HG03064 (cell line): ENCODE data around the gene GRK5.

Source experiments
- ATAC-seq: cut with Tn5 transposase; IDR thresholded peaks from one replicate; pipeline ENCODE4 v1.9.1; 2021; ENCODE audit warnings: low read depth; ENCODE audit not compliant: unreplicated experiment

The GRK5 gene

DNA sequence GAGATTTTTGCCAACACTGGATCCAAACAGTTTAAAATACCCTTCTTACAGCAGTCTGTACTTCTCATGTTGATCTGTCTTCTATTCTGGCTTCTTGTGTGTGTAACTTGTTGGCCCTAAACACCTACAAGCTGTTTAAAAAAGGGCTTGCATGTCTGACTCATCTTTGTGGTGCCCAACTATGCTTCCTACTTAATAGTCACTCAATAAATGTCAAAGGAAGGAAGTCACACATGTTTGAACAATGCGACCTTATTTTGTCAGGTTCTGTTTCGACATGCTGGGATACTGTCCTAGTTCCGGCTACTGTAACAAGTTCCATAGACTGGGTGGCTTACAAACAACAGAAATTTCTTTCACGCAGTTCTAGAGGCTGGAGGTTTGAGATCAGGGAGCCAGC, 9.4 kb upstream of the GRK5 start:
- ATAC-seq: no peak

DNA sequence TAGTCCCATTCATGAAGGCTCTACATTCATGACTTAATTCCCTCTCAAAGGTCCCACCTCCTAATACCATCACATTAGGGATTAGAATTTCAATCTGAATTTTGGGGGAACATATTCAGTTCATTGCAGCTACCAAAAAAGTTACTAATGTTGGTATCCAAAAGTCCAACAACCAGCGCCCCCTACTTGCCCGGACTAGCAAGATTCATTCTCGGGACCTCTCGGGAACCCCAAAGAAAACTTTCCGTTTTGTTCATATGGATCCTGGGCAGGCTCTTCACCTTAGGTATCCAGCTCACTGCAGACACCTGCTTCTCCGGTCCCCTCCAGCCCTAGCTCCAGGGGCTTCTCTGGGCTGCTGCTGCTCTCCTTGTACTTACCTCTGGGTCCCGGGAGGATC, 8.9 kb upstream of the GRK5 start:
- no peak for ATAC-seq

DNA sequence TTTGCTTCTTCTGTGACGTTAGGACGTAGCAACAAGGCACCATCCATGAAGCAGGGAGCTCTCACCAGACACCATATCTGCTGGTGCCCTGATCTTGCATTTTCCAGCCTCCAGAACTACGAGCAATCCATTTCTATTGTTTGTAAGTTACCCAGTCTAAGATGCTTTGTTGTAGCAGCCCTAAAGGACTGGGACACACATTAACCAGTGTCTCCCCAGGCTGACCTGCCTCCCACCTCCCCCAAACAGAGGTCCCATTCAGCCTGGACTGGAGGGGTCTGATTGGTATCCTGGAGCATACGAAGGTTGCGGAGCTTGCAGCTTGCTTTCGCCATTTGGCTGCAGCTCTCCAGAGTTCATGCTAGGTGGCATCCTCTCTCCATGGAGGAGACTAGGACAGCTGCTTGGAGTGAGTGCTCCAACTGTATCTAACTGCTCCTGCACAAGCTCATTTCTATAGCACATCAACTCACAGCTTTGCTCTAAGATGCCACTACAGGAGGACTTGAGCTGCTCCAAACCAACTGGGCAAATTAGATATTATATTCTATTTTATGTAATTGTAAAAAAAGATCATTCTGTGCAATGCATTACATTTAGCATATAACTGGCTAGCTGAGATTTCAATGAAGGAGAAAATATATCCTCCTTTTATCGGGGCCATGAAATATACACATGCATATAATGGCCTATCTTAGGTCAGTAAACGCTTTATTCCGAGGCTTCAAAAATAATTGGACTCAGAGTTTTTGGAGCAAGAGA, 8.0 kb upstream of the GRK5 start:
- no peak for ATAC-seq

DNA sequence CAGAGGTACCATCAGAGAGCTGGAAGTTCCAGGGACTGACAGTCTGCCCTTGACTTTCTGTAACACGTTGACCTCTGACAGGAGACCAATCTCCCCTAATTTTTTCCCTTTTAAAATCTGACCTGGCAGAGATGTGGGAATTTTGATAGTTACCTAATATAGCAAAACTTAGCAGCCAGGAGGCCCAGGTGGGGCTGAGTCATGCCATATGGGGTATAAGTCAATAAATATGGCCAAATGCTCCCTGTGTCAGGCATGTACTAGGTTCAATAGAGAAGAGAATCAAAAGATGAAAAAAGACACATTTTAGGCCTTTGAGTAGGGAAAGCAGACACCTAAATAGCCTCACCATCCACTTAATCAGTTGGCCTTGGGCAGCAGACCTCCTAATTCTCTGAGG, 6.1 kb upstream of the GRK5 start:
- ATAC-seq: no peak

DNA sequence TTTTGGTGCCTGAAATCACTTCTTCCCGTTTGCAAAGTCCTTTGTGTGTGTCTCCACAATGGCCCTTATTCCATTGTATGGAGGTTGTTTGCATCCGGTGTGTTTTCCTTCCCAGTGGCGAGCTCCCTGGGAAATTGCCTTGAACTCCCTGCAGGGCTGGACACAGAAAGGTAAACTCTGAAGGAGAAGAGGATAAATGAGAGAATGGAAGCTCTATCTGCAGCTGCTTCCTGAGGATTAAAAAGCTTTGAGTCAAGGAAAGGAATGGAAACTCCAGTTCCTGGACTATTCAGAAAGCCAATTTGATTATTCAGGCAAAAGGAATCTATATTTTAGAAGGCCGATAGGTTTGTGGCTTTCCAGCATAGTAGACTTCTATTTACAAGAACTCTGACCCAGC, 4.4 kb upstream of the GRK5 start:
- ATAC-seq: no peak

DNA sequence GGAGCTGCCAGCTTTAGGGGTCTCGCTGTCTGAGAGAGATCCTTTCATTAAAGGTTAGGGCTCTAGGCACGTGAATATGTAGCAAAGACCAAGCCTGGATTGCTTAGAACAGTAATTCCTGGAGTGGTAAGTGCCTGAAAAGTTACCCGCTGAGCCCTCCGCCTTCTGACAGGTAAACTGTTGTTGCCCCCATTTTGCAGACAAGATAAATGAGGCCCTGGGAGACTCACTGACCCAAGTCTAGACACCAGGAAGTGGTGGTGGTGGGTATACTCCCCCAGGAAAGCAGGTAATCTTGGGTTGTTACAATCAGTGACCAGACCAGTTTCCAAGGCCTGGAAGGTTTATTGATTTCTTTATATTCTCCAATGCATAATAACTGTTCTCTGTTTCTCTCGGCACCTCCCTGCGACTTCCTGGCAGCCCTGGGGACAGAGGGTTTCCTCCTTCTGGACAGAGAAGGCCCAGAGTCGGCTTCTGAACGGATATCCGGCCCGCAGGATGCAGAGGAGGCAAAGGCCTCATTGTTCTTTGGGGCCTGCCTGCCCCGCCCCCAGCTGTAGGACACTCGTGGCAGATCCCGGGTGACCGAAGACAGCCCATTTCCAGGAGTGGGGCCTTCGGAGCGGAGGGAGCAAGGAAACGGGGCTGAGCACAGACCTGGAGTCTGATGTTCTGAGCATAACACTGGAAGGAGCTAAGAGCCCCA, 1.3 kb upstream of the GRK5 start:
- ATAC-seq: peak; percentile 10

DNA sequence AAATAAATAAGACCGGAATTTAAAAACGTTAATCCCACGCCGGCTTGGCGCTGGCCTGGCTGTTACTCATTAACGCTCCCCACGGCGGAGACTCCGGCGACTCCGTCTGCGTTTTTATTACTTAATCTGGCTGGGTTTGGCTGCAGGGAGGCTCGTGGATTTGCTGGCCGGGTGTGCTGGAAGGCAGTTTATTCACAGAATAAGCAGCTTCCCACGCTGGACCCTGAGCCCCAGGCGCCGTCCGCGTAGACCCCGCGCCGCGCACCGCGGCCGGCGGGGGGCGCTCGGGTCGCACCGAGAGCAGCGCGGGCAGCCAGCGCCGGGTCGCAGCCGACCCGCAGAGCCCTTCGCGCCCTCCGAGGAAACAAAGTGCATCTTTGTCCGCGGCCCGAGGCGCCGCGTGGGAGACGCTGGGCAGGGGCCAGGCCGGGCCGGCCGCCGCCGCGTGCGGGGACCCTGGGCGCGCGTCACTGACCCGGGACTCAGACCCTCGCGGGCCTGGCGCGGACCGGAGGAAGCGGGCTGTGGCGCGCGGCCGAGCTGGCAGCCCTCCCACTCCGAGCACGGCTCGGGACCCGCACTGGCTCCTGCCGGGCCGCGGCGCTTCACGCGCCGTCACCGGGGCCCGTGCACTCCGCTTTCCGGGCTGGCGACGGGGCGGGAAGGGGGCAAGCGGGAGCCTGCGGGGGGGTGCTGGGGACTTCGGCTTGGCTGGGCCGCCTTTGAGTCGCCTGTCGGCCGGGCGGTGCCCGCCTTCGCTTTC, 587 bp upstream of the GRK5 start:
- ATAC-seq: peak; percentile 56

DNA sequence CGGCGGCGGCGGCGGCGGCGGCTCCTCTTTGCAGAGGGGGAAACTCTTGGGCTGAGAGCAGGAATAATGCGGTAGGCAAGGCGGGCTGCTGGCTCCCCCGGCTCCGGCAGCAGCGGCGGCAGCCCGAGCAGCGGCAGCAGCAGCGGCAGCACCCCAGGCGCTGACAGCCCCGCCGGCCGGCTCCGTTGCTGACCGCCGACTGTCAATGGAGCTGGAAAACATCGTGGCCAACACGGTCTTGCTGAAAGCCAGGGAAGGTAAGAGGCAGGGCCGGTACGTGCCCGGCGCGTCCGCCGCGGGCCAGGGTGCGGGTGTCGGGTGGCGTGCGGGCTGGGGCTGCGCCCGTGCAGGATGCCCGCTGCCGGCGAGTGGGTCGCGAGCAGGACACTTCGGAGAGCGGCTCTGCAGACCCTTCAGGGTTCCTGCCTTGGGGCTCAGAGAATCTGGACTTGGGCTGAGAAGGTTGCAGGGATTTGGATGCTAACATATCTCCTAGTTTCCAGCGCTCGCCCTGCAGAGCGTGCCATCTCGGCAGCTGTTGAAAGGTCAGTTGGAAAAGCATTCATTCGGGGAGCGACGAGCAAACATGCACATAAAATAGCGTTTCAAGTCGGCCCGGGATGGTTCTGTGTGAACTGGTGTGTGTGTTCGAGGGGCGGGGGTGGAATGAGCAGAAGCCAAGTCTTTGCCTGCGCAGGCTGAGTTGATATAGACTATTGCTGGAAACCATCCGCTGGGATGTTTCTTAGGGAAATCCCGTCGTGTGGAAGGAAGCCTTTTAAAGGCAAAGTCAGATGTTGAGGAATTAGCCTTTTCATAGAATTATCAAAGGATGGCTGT, 562 bp downstream of the GRK5 start:
- ATAC-seq: no peak

DNA sequence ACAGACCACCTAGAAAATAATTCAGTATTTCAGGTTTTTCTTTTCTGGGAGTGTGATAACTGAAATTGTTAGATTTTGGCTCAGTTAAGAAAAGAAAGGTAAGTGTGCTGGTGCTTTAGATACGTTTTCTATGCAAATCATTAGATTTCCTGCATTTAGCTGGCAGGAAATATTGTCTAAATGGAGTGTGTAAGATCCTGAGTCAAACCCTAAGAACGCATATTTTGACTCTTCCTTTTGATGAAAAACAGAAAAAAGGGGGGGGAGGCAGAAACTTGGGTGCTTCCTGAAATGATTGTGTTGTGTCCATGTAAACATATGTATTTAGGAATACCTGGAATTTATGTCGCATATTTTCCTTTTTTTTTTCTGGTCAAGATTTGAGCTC, 1.2 kb downstream of the GRK5 start:
- no peak for ATAC-seq

DNA sequence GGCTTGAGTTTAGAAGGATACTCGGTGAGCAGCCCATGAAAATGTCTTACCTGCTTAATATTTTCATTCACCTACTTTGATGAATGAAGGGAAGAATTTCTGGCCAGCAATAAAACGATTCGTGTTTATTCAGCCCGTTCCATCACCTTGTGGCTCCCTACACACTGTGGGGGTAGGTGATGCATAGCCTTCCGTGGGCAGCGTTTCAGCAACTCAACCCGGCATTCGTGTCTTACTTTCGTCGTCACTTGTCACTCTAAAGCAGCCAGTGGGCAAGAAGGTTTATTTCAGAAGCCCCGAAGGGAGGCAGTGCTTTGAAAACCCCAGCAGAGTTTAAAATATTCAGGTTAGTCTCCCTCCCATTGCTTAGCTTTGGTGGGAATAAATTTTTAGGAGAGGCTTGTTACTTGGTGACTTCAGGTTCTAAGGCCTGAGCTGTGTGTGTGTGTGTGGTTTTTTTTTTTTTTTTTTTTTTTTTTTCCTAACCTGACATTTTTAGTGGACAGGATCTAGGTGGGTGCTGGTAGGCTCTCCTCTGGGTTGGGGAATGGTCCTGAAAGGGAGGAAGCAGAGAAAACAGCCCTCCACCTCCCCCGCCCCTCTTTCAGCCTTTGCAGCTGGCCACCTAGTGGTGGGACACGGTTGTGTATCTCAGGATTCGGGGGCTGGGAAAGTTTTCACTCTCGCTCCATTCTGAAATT, 1.8 kb downstream of the GRK5 start:
- no peak for ATAC-seq

DNA sequence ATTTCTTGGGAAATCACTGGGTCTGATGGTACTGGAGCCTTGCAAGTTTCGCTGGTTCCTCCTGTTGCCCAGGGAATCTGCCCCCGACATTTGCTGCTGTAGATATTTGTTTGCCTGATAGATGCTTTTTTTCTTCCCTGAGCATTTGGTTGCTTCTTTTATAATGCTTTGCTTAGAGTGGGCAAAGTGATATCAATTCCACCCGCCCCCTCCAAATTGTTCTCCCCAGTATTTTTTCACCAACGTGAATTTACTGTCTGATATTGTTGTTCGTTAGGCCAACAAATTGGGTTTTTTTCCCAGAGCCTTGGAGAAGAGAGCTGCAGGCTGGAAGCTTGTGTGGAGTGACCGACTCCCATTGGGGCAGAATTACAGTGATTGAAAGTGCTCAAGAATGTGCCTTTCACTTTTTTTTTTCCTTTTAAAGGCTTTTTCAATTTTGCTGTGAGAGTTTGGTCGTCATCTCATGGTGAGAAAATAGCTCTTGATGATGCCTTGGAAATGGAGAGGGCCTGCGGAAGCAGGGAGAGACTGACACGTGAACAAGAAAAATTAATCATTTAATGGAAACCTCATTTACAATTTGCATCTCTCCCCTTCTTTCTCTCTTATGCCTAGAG, 2.5 kb downstream of the GRK5 start:
- no peak for ATAC-seq

DNA sequence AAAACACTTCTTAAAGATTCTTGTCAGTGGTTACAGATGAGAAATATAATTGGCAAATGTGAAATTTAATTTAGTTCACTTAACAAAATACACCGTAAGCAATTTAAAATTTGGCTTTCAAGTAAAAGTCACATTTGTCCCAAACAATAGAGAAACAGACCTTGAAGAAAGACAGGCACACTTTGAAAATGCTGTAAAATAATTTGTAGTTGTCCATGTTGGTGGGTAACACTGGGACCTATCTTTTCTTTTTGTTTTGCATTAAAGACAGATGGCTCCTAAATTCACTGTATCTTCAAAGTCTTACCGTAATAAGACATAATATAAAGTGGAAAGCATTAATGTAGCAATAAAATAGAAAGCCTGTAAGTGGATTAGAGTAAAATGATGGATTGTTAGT, 3.3 kb downstream of the GRK5 start:
- ATAC-seq: no peak

DNA sequence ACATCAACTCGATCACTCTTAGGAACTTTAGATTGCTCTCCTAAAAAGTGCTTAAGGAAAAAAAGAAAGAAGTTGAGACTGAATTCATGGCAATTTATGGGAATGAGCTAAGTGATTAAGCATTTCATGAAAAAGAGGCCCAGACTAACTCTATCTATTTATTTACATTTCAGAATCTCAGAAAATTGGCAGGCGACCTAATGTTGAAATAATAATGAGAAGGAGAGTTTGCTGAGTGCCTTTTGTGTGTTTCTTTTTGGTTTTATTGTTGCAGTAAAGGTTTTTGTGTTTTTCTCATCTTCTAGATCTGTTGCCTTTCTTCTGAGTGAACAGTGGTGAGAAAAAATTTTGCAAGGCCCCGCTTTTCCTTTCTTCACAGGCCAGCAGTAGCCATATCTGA, 3.8 kb downstream of the GRK5 start:
- ATAC-seq: no peak

DNA sequence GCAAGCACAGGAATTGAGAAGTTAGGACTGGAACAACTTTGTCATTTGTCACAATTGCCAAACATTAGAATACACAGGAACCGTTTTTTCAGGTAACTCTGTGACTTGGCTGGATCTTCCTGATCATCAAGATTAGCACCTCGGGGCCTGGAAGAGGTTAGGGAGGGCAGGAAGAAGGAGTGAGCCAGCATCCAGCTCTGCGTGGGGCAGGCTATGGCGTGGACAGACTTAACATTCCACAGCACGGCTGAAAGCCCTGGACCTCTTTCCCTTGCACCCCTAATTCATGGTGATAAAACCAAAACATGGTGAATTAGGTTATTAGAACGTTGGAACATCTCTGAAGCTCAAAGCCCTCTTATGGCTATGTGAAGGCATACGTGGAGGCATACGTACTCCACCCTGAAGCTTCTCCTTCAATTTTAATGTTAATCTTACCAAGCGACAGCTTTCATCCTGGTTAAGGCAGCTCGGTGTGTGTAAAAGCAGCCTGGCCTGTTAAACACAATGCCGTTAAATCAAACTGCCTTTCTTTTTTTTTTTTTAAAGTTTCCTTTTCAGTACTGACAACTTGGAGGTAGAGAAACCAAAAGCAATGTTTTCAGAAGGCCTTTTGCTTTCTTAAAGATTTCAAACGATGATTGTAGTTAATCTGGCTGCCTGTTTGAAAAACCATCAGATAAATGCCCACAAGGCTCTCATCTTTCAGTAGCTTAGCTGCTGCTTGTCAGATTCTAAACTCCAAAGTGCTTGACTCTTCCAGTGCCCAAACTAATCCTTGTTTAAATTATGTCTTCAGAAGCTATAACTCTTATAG, 4.5 kb downstream of the GRK5 start:
- ATAC-seq: no peak

DNA sequence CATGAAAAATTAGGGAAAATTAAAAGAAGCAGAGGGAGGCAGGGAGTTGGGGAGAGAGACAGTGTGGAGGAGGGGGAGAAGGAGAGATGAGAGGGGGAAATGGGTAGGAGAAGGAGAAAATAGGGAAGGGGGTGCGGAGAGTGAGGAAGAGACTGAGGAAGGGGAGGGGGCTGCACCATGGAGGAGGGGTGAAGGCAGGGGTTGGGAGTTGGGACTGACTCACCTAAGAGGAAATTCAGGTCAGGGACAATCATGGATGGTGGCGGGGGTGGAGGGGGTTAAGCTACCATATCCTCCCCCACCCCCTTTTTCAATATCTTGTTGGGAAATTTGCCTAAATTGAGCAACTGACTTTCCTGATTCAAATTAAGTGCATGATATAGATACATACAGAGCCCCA, 8.0 kb downstream of the GRK5 start:
- ATAC-seq: no peak

DNA sequence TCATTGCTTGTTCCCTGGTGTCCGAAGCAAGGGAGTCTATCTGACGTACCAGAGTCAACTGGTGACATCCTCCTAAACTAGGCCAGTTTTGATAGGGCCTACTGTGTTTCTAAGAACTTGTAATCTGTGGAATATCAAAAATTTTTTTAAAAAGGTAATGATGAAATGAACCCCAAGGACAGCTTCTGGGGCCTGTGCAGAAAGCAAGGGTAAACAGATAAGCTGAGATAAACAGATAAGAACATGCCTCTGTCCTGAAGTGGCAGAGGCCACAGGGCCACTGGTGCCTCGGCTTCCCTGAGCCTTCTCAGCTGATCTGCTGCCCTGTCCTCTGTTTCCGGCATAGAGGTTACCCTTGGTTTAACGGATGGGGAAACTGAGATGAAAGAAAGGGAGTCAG, 8.8 kb downstream of the GRK5 start:
- no peak for ATAC-seq

DNA sequence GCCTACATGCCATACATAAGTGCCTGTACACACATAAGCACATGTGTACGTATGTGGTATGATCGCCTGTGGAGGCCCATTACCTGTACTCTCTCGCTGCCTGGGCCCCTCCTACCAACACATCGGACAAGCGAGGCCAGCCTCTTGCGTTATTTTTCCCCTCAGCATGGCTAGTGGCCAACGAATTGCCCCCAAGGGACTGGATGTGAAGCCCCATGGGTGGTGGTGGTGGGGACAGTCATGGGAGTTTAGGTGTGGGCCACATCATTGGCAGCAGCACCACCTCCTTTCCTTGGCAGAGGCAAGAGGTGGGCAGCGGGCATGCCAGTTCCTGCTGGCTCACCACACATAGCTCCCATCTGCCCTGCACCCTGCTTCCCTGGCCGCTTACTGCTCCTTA, 10.0 kb downstream of the GRK5 start:
- no peak for ATAC-seq

DNA sequence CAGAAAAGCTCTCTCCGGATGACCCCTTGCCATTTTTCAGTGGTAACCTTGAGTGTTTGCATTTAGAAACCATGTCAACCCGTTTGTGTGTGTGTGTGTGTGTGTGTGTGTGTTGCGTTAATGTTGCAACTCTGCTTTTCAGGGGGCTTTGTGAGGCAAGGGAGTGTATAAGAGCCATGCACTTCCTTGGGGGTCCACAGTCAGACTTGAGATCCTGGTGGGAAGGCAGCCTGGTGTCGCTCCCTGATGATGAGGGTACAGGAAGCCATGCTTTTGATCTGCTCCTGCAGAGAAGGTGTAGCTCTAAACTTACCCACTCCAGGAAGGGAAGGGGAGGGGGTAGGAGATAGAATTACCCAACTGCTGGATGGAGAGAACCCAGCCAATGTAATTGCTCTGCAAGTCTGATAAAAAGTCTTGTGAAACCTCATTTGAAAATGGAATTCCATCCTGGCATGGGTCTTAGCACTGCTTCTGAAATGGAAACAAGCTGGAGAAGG, 10.7 kb downstream of the GRK5 start:
- no peak for ATAC-seq

DNA sequence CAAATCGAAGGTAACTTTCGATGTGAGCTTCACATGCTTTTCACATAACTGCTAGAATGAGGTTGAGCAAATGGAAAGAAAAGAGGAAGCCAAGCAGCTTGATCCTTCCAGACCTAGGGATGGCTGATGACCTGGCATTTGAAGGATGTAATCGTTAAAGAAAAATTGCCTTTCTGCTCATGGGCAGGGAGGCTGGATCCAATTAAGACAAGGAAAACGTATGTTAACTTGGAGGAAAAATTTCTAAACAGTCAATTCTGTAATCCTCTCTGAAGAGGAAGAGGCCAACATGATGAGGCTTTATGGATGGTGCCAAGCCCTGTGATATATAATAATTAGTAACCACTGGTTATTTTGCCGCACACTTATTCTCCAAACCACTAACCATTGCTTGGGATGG, 12.5 kb downstream of the GRK5 start:
- no peak for ATAC-seq
